Colonic mucosa (tissue), 4 donors: ENCODE results near the gene CCSER1. TPM values are rescaled to one million over a fixed set of nuclear protein-coding genes. Genes with fewer than 3 reads are reported as not detected.

ENCODE experiments used
- DNase-seq: peaks from one replicate; pipeline ENCODE4 v3.0.0-alpha.2; 2020
- H3K27ac ChIP-seq: fragments of 200-600 bp; one replicate; pipeline ENCODE4 v1.8.0; 2021
- H3K27me3 ChIP-seq: fragments of 200-600 bp; one replicate; pipeline ENCODE4 v1.8.0; 2021
- H3K36me3 ChIP-seq: fragments of 200-600 bp; one replicate; pipeline ENCODE4 v1.8.0; 2021
- H3K4me1 ChIP-seq: fragments of 200-600 bp; one replicate; pipeline ENCODE4 v1.8.0; 2021; ENCODE audit warnings: mild to moderate bottlenecking
- H3K4me3 ChIP-seq: fragments of 200-600 bp; one replicate; pipeline ENCODE4 v1.8.0; 2021
- H3K9ac ChIP-seq, 2 donors: one replicate each; pipeline ENCODE4 v1.7.0; 2013; ENCODE audit warnings: control low read depth in 2 of 2, low read depth in 2 of 2, low read length in 2 of 2
- H3K9me3 ChIP-seq: fragments of 200-600 bp; one replicate; pipeline ENCODE4 v1.8.0; 2021
- intact Hi-C: fragments of 100-400 bp; cut with DNase I; formaldehyde crosslinking; loops from one replicate; pipeline ENCODE4 v1.14.1; 2022
- total RNA-seq, 2 donors: library from RNA; stranded (reverse); fragmentation: NEBNext Ultra II Directional in 1 of 2; extraction: Animal tissue kit (Norgen Biotek cat#: 25700) in 1 of 2; gene quantifications; one replicate each; pipeline ENCODE4 v1.2.1, GENCODE V29; 2021
- TF ChIP-seq, protein P1 (sequence below): fragments of 200-600 bp; IDR thresholded peaks from one replicate; pipeline ENCODE4 v1.8.0; 2022; ENCODE audit warnings: antibody characterized with exemption, mild to moderate bottlenecking
- donor health status: healthy.
- donor health status: DM: no; HTN: no; CAD: no.
- donor health status: DM: no; HTN: no; CAD: no.

Gene CCSER1
- total RNA-seq, 2 donors from 2014 or later: 11.2 to 13.4 TPM

DNA sequence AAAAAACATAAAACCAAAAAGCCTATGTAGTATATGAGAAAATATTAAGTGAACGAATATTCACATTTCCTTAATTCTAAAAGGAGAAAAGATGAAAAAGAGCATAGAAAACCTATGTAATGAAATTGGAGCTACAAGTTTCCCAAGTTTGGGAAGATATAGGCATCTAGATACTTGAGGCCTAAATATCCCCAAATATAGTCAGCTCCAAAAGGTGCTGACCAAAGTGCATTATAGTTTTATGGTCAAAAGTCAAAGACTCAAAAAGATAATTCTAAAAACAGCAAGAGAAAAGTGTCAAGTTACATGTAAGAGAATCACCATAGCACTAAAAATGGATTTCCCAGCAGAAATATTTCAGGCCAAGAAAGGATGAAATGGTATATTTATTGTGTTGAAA, 1502.9 kb downstream of the CCSER1 start:
- no peak for DNase-seq
- no peaks in the 10 kb centered on the region for H3K36me3 ChIP-seq
- no peak overlapping the region for H3K9ac ChIP-seq
- no peaks in the 10 kb centered on the region for H3K4me1 ChIP-seq
- H3K27me3 ChIP-seq: no peaks in the 10 kb centered on the region
- H3K27ac ChIP-seq: no peak overlapping the region
- H3K4me3 ChIP-seq: no peak overlapping the region
- TF ChIP-seq, protein P1, sequence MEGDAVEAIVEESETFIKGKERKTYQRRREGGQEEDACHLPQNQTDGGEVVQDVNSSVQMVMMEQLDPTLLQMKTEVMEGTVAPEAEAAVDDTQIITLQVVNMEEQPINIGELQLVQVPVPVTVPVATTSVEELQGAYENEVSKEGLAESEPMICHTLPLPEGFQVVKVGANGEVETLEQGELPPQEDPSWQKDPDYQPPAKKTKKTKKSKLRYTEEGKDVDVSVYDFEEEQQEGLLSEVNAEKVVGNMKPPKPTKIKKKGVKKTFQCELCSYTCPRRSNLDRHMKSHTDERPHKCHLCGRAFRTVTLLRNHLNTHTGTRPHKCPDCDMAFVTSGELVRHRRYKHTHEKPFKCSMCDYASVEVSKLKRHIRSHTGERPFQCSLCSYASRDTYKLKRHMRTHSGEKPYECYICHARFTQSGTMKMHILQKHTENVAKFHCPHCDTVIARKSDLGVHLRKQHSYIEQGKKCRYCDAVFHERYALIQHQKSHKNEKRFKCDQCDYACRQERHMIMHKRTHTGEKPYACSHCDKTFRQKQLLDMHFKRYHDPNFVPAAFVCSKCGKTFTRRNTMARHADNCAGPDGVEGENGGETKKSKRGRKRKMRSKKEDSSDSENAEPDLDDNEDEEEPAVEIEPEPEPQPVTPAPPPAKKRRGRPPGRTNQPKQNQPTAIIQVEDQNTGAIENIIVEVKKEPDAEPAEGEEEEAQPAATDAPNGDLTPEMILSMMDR: no peak
- intact Hi-C loops: no loop called here
- H3K9me3 ChIP-seq: no peaks in the 10 kb centered on the region

DNA sequence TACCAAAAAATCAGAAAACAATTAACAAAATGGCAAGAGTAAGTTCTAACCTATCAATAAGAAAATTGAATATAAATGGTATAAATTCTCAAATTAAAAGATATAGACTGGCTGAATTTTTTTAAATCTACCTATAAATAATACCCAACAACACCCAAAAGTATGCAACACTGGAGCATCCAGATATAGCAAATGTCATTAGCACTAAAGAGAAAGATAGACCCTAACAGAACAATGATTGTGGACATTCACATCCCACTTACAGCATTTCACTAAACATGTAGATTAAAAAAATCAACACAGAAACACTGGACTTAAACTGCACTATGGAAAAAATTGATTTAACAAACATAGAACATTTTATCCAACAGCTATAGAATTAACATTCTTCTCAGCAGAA, 1503.6 kb downstream of the CCSER1 start:
- Histone ChIP-seq H3K36me3 (no peaks in the 10 kb centered on the region), H3K9me3 (no peaks in the 10 kb centered on the region), H3K4me3 (no peak overlapping the region), H3K9ac (no peak overlapping the region), H3K27ac (no peak overlapping the region), H3K27me3 (no peaks in the 10 kb centered on the region), H3K4me1 (no peaks in the 10 kb centered on the region)
- intact Hi-C loops: no loop called here
- DNase-seq: no peak
- TF ChIP-seq, protein P1: no peak

DNA sequence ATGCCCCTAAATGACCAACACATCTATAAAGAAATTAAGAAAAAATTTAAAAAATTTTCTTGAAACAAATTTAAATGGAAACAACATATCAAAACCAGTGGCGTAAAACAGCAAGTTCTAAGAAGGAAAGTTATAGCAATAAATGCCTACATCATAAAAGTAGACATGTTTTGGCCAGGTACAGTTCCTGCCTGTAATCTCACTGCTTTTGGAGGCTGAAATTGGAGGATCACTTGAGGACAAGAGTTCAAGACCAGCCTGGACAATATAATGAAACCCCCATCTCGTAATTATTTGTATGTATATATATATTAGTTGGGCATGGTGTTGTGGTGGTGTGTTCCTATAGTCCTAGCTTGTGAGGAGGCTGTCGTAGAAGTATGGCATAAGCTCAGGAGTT, 1504.1 kb downstream of the CCSER1 start:
- DNase-seq: no peak
- intact Hi-C loops: no loop called here
- Histone ChIP-seq H3K27me3 (no peaks in the 10 kb centered on the region), H3K4me1 (no peaks in the 10 kb centered on the region), H3K9ac (no peak overlapping the region), H3K27ac (no peak overlapping the region), H3K4me3 (no peak overlapping the region), H3K36me3 (no peaks in the 10 kb centered on the region), H3K9me3 (no peaks in the 10 kb centered on the region)
- TF ChIP-seq, protein P1: no peak

DNA sequence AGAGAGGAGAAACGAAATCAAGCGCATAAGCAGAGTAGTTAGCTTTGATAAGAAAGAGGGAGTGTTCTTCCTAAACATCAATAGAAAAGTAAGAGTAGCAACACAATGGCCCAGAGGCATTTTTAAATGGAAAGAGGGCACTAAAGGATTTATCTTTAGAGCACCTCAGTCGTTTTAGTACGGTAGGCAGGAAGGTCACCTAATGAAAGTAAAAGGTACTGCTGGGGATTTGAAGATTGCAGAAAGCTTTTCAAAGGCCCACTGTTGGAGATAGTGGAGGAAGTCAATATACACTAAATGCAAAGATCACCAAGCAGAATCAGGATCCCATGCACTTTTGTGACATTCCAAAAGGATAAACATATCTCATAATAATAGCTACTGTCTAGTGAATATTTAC, 1508.9 kb downstream of the CCSER1 start:
- no peaks in the 10 kb centered on the region for H3K4me1 ChIP-seq
- H3K4me3 ChIP-seq: no peak overlapping the region
- no peaks in the 10 kb centered on the region for H3K36me3 ChIP-seq
- H3K9me3 ChIP-seq: no peaks in the 10 kb centered on the region
- H3K9ac ChIP-seq: no peak overlapping the region
- H3K27me3 ChIP-seq: no peaks in the 10 kb centered on the region
- no peak overlapping the region for H3K27ac ChIP-seq
- no peak for DNase-seq
- intact Hi-C loops: no loop called here
- TF ChIP-seq, protein P1: no peak

Other genes with a start within 250 kb of the CCSER1 start
- gene MMRN1, start 232.5 kb upstream of the CCSER1 start, total RNA-seq: 10 to 100 TPM in 1 of 2 donors, 1 to 10 TPM in 1; 6.7 to 11.9 TPM